Spleen (tissue), 11 donors: ENCODE data around the gene PAEP. TPM values are rescaled to one million over a fixed set of nuclear protein-coding genes. Genes with fewer than 3 reads are reported as not detected.

Source experiments
- DNase-seq: peaks from one replicate; pipeline ENCODE4 v3.0.0-alpha.2; 2020
- H3K27ac ChIP-seq, 8 donors: fragments of 200-600 bp; sonication (generic) in 7 of 8; 1 replicate in 4 of 8; 2 replicates in 4 of 8; pipeline versions ENCODE4 v1.5.0 to v1.8.0; 2016 to 2021; ENCODE audit warnings: inconsistent platforms in 4 of 8, mild to moderate bottlenecking in 4 of 8, moderate library complexity in 1 of 8
- H3K27me3 ChIP-seq, 7 donors: fragments of 200-600 bp; sonication (generic) in 6 of 7; replicated peaks in 1 of 7; 1 replicate in 4 of 7; 2 replicates in 3 of 7; pipeline versions ENCODE4 v1.5.0 to v1.8.0; 2016 to 2021; ENCODE audit warnings: inconsistent platforms in 3 of 7, mild to moderate bottlenecking in 1 of 7
- H3K36me3 ChIP-seq, 6 donors: fragments of 200-600 bp; sonication (generic) in 5 of 6; 1 replicate in 4 of 6; 2 replicates in 2 of 6; pipeline versions ENCODE4 v1.5.0 to v1.8.0; 2016 to 2021; ENCODE audit warnings: inconsistent platforms in 2 of 6
- H3K4me1 ChIP-seq, 6 donors: fragments of 200-600 bp; sonication (generic) in 5 of 6; 1 replicate in 3 of 6; 2 replicates in 3 of 6; pipeline versions ENCODE4 v1.5.0 to v1.8.0; 2016 to 2021; ENCODE audit warnings: inconsistent platforms in 3 of 6
- H3K4me3 ChIP-seq, 8 donors: fragments of 200-600 bp; sonication (generic) in 7 of 8; 1 replicate in 4 of 8; 2 replicates in 4 of 8; pipeline versions ENCODE4 v1.5.0 to v1.8.0; 2016 to 2021; ENCODE audit warnings: inconsistent platforms in 4 of 8, mild to moderate bottlenecking in 4 of 8, moderate library complexity in 2 of 8
- H3K9me3 ChIP-seq, 8 donors: fragments of 200-600 bp; sonication (generic) in 7 of 8; 1 replicate in 4 of 8; 2 replicates in 4 of 8; pipeline versions ENCODE4 v1.5.0 to v1.8.0; 2016 to 2021; ENCODE audit warnings: inconsistent platforms in 4 of 8
- CTCF ChIP-seq, 11 experiments: fragments of 200-600 bp in 7 of 11; fragments of 450-650 bp in 4 of 11; sonication (generic) in 4 of 11; IDR thresholded peaks in 8 of 11; conservative IDR thresholded peaks in 3 of 11; 1 replicate in 7 of 11; 2 replicates in 4 of 11; pipeline versions ENCODE4 v1.4.0 to v1.8.0; 2016 to 2021; ENCODE audit warnings: antibody characterized with exemption in 11 of 11, inconsistent platforms in 4 of 11, mild to moderate bottlenecking in 1 of 11
- POLR2A ChIP-seq, 3 donors: fragments of 450-650 bp; IDR thresholded peaks; one replicate each; pipeline ENCODE4 v1.5.1; 2017; ENCODE audit warnings: antibody characterized with exemption in 3 of 3, mild to moderate bottlenecking in 1 of 3
- POLR2AphosphoS5 ChIP-seq, 3 donors: sonication (generic); formaldehyde crosslinking; IDR thresholded peaks; one replicate each; pipeline ENCODE4 v1.5.1; 2017; ENCODE audit warnings: antibody characterized with exemption in 3 of 3
- WGBS, 5 donors: extraction: QIAGEN DNeasy Blood & Tissue Kit in 3 of 5; methylation state at CpG; one replicate each; pipeline versions ENCODE4 v1.1.5 to v1.1.7; 2013 to 2018; 5-methylcytosine and 5-hydroxymethylcytosine counted together
- intact Hi-C: fragments of 100-400 bp; cut with DNase I; formaldehyde crosslinking; loops from one replicate; pipeline ENCODE4 v1.15.0; 2023; ENCODE audit warnings: low total_unique reads
- polyA plus RNA-seq, 3 donors: library from polyadenylated mRNA; stranded (reverse); fragments of 200-250 nt; gene quantifications; one replicate each; pipeline ENCODE4 v1.2.1, GENCODE V29; 2013
- total RNA-seq, 7 donors: library from RNA; depleted of rRNA in 3 of 7; stranded (reverse); fragments of >200 nt in 3 of 7; fragmentation: NEBNext Ultra II Directional in 4 of 7; extraction: Animal tissue kit (Norgen Biotek cat#: 25700) in 4 of 7; gene quantifications; one replicate each; pipeline versions ENCODE4 v1.1.0 to v1.2.1, GENCODE V29; 2016 to 2021
- donor health status: healthy with polysubstance abuse.
- donor health status: DM: no; HTN: no; CAD: no; lungs with moderate emphysema.
- donor health status: DM: no; HTN: no; CAD: no.
- donor health status: Bipolar disorder and iron deficiency.
- donor health status: healthy.
- donor health status: DM: no; HTN: no; CAD: no.
- donor health status: DM: yes; HTN: yes; CAD: no.

PAEP gene
- total and polyA plus RNA-seq, 10 donors: not detected

- no peak overlapping the region for H3K27ac ChIP-seq
- TF ChIP-seq CTCF (IDR thresholded peaks at IDR 0.05 in 8 of 11, conservative IDR thresholded peaks at IDR 0.05 in 3 of 11): no peak
- DNase-seq: no peak
- intact Hi-C loops: no loop called here
- H3K9me3 ChIP-seq: no peaks in the 10 kb centered on the region
- H3K36me3 ChIP-seq: no peaks in the 10 kb centered on the region
- 26 to 55% (median 36%) methylated on average over 2 of the region's 2 CpGs for WGBS, 5 donors
- H3K4me3 ChIP-seq: no peak overlapping the region
- peaks cover 0 to 49% (median 0%) of the 10 kb centered on the region in 7 donors for H3K27me3 ChIP-seq
- H3K4me1 ChIP-seq: no peaks in the 10 kb centered on the region
Measured at GRCh38 chr9:135579356-135579755, 17.8 kb downstream of the PAEP start.

- Histone ChIP-seq H3K4me3 (no peak overlapping the region), H3K27me3 (peaks cover 0 to 47% (median 0%) of the 10 kb centered on the region in 7 donors), H3K4me1 (peaks cover 0 to 6% (median 0%) of the 10 kb centered on the region in 6 donors), H3K36me3 (no peaks in the 10 kb centered on the region), H3K9me3 (no peaks in the 10 kb centered on the region), H3K27ac (no peak overlapping the region)
- WGBS, 5 donors: 64 to 75% (median 68%) methylated on average over 10 of the region's 10 CpGs
- TF ChIP-seq POLR2A (IDR thresholded peaks at IDR 0.05) (no peak), POLR2AphosphoS5 (IDR thresholded peaks at IDR 0.05) (no peak), CTCF (IDR thresholded peaks at IDR 0.05 in 8 of 11, conservative IDR thresholded peaks at IDR 0.05 in 3 of 11) (no peak)
- DNase-seq: no peak
- intact Hi-C loops: no loop called here
Measured at GRCh38 chr9:135579889-135580660, 18.5 kb downstream of the PAEP start.

GRCh38 chr9:135580664-135581380, 19.3 kb downstream of the PAEP start:
- intact Hi-C loops: no loop called here
- H3K27ac ChIP-seq: no peak overlapping the region
- peaks cover 0 to 6% (median 0%) of the 10 kb centered on the region in 6 donors for H3K4me1 ChIP-seq
- H3K9me3 ChIP-seq: no peaks in the 10 kb centered on the region
- H3K27me3 ChIP-seq: peaks cover 0 to 44% (median 0%) of the 10 kb centered on the region in 7 donors
- 84 to 89% (median 87%) methylated on average over 10 to 11 of the region's 11 CpGs for WGBS, 5 donors
- H3K36me3 ChIP-seq: no peaks in the 10 kb centered on the region
- TF ChIP-seq POLR2A (IDR thresholded peaks at IDR 0.05) (no peak), POLR2AphosphoS5 (IDR thresholded peaks at IDR 0.05) (no peak), CTCF (IDR thresholded peaks at IDR 0.05 in 8 of 11, conservative IDR thresholded peaks at IDR 0.05 in 3 of 11) (no peak)
- peak; percentile 69 for DNase-seq
- no peak overlapping the region for H3K4me3 ChIP-seq
